CD4-positive, CD25-positive, alpha-beta regulatory T cell (primary cell): ENCODE data around the gene CHGA. TPM values are rescaled to one million over a fixed set of nuclear protein-coding genes. Genes with fewer than 3 reads are reported as not detected.
A peak's percentile ranks its signal among the peaks of the same experiment; 100 is the strongest.

Experiments
- ATAC-seq, 2 donors: fragments of 150-1000 bp; cut with Tn5 transposase; one replicate each; pipeline ENCODE4 v1.10.0; 2021; ENCODE audit warnings: low read depth in 2 of 2, moderate number of reproducible peaks in 2 of 2, moderate library complexity in 1 of 2
- DNase-seq, 3 donors: peaks; one replicate each; pipeline versions ENCODE4 v3.0.0 to v3.0.0-alpha.2; 2012 to 2022; ENCODE audit warnings: mixed read lengths in 1 of 3
- H3K27ac ChIP-seq: one replicate; pipeline ENCODE4 v1.7.0; 2013; ENCODE audit warnings: mild to moderate bottlenecking, low read length; ENCODE audit not compliant: insufficient read depth, poor library complexity, severe bottlenecking
- H3K27me3 ChIP-seq: one replicate; pipeline ENCODE4 v1.7.0; 2013; ENCODE audit warnings: low read length; ENCODE audit not compliant: control insufficient read depth, insufficient read depth
- H3K36me3 ChIP-seq: one replicate; pipeline ENCODE4 v1.7.0; 2013; ENCODE audit warnings: mild to moderate bottlenecking, low read length, moderate library complexity; ENCODE audit not compliant: control insufficient read depth, insufficient read depth
- H3K4me1 ChIP-seq: 2 replicates; pipeline ENCODE4 v1.7.0; 2013; ENCODE audit warnings: mild to moderate bottlenecking, low read length; ENCODE audit not compliant: insufficient read depth, control insufficient read depth, poor library complexity, severe bottlenecking
- H3K4me3 ChIP-seq: one replicate; pipeline ENCODE4 v1.7.0; 2013; ENCODE audit warnings: low read depth, mild to moderate bottlenecking, low read length, moderate library complexity
- H3K9me3 ChIP-seq, 2 experiments: 1 replicate in 1 of 2; 2 replicates in 1 of 2; pipeline ENCODE4 v1.7.0; 2013; ENCODE audit warnings: low read length in 2 of 2, mild to moderate bottlenecking in 1 of 2, moderate library complexity in 1 of 2; ENCODE audit not compliant: control insufficient read depth in 2 of 2
- H3K27ac Mint-ChIP-seq, 3 donors: one replicate each; pipeline ENCODE4 v1.8.0; 2020 to 2022; ENCODE audit warnings: mild to moderate bottlenecking in 3 of 3, mixed read lengths in 3 of 3, moderate library complexity in 2 of 3
- H3K27me3 Mint-ChIP-seq: one replicate; pipeline ENCODE4 v1.8.0; 2022; ENCODE audit warnings: mild to moderate bottlenecking, mixed read lengths
- H3K36me3 Mint-ChIP-seq: one replicate; pipeline ENCODE4 v1.8.0; 2020; ENCODE audit warnings: mixed read lengths
- H3K4me1 Mint-ChIP-seq, 4 donors: one replicate each; pipeline ENCODE4 v1.8.0; 2020 to 2022; ENCODE audit warnings: mixed read lengths in 4 of 4, mild to moderate bottlenecking in 1 of 4
- H3K4me3 Mint-ChIP-seq, 4 donors: one replicate each; pipeline ENCODE4 v1.8.0; 2020 to 2022; ENCODE audit warnings: mild to moderate bottlenecking in 4 of 4, mixed read lengths in 4 of 4, moderate library complexity in 3 of 4
- H3K9me3 Mint-ChIP-seq, 7 donors: one replicate each; pipeline ENCODE4 v1.8.0; 2020 to 2022; ENCODE audit warnings: mixed read lengths in 7 of 7, mild to moderate bottlenecking in 3 of 7, moderate library complexity in 2 of 7
- polyA plus RNA-seq, 4 donors: library from polyadenylated mRNA; unstranded; fragments of 300-500 nt; fragmentation: Illumina TruSeq; gene quantifications; one replicate each; pipeline ENCODE4 v1.2.3, GENCODE V29; 2021
- total RNA-seq: library from RNA; stranded (reverse); gene quantifications from one replicate; pipeline ENCODE4 v1.2.3, GENCODE V29; 2022

CHGA gene
- total and polyA plus RNA-seq, 5 donors from 2014 or later = 0.21 to 0.72 (median 0.33) TPM; not detected in 1

- no peaks in the 10 kb centered on the region for H3K4me1 ChIP-seq
- ATAC-seq (no peak), DNase-seq (no peak)
- H3K36me3 ChIP-seq = peaks cover 36% of the 10 kb centered on the region
- H3K36me3 Mint-ChIP-seq = peaks cover 16% of the 10 kb centered on the region
- no peak overlapping the region for H3K4me3 Mint-ChIP-seq
- no peak overlapping the region for H3K4me3 ChIP-seq
- H3K9me3 Mint-ChIP-seq = no peaks in the 10 kb centered on the region
- H3K27me3 ChIP-seq = no peaks in the 10 kb centered on the region
- peak overlapping the region in 1 of 3 donors; percentile 46 for H3K27ac Mint-ChIP-seq
- no peak overlapping the region for H3K27ac ChIP-seq
- no peaks in the 10 kb centered on the region for H3K9me3 ChIP-seq
- H3K4me1 Mint-ChIP-seq = peaks cover 0 to 2% (median 1%) of the 10 kb centered on the region in 4 donors
- no peaks in the 10 kb centered on the region for H3K27me3 Mint-ChIP-seq
Observed at GRCh38 chr14:92943855-92944570, 21.1 kb downstream of the CHGA start.

GRCh38 chr14:92944976-92945375 is 22.0 kb downstream of the CHGA start:
- no peaks in the 10 kb centered on the region for H3K9me3 Mint-ChIP-seq
- Histone ChIP-seq H3K36me3 (peaks cover 38% of the 10 kb centered on the region), H3K9me3 (no peaks in the 10 kb centered on the region), H3K4me1 (no peaks in the 10 kb centered on the region), H3K27ac (no peak overlapping the region), H3K27me3 (no peaks in the 10 kb centered on the region), H3K4me3 (no peak overlapping the region)
- H3K27me3 Mint-ChIP-seq = no peaks in the 10 kb centered on the region
- ATAC-seq = no peak
- peaks cover 16% of the 10 kb centered on the region for H3K36me3 Mint-ChIP-seq
- H3K27ac Mint-ChIP-seq = peak overlapping the region in 1 of 3 donors; percentile 81
- no peak for DNase-seq
- peaks cover 0 to 2% (median 1%) of the 10 kb centered on the region in 4 donors for H3K4me1 Mint-ChIP-seq
- no peak overlapping the region for H3K4me3 Mint-ChIP-seq

GRCh38 chr14:92945544-92945943 is 22.6 kb downstream of the CHGA start:
- no peak overlapping the region for H3K27ac ChIP-seq
- no peak overlapping the region for H3K4me3 ChIP-seq
- no peaks in the 10 kb centered on the region for H3K9me3 Mint-ChIP-seq
- peaks cover 0 to 2% (median 1%) of the 10 kb centered on the region in 4 donors for H3K4me1 Mint-ChIP-seq
- no peaks in the 10 kb centered on the region for H3K27me3 ChIP-seq
- H3K27me3 Mint-ChIP-seq = no peaks in the 10 kb centered on the region
- ATAC-seq (no peak), DNase-seq (no peak)
- H3K36me3 ChIP-seq = peaks cover 44% of the 10 kb centered on the region
- no peak overlapping the region for H3K4me3 Mint-ChIP-seq
- H3K9me3 ChIP-seq = no peaks in the 10 kb centered on the region
- H3K4me1 ChIP-seq = no peaks in the 10 kb centered on the region
- H3K27ac Mint-ChIP-seq = no peak overlapping the region
- peaks cover 18% of the 10 kb centered on the region for H3K36me3 Mint-ChIP-seq

GRCh38 chr14:92945959-92946846 is 23.3 kb downstream of the CHGA start:
- Mint-ChIP-seq H3K27ac (no peak overlapping the region), H3K36me3 (peaks cover 18% of the 10 kb centered on the region), H3K4me1 (peaks cover 0 to 2% (median 1%) of the 10 kb centered on the region in 4 donors), H3K4me3 (no peak overlapping the region), H3K27me3 (no peaks in the 10 kb centered on the region), H3K9me3 (no peaks in the 10 kb centered on the region)
- Histone ChIP-seq H3K27ac (no peak overlapping the region), H3K4me1 (no peaks in the 10 kb centered on the region), H3K4me3 (no peak overlapping the region), H3K27me3 (no peaks in the 10 kb centered on the region), H3K36me3 (peaks cover 44% of the 10 kb centered on the region), H3K9me3 (no peaks in the 10 kb centered on the region)
- ATAC-seq (no peak), DNase-seq (no peak)

- Histone ChIP-seq H3K4me1 (peaks cover 4% of the 10 kb centered on the region), H3K9me3 (no peaks in the 10 kb centered on the region), H3K4me3 (no peak overlapping the region), H3K27ac (no peak overlapping the region), H3K36me3 (peaks cover 40% of the 10 kb centered on the region), H3K27me3 (no peaks in the 10 kb centered on the region)
- Mint-ChIP-seq H3K27ac (no peak overlapping the region), H3K27me3 (no peaks in the 10 kb centered on the region), H3K4me3 (no peak overlapping the region), H3K9me3 (no peaks in the 10 kb centered on the region), H3K4me1 (peaks cover 2 to 6% (median 3%) of the 10 kb centered on the region in 4 donors), H3K36me3 (peaks cover 16% of the 10 kb centered on the region)
- DNase-seq (no peak), ATAC-seq (no peak)
Observed at GRCh38 chr14:92946847-92947545, 24.0 kb downstream of the CHGA start.

GRCh38 chr14:92948647-92949046 is 25.7 kb downstream of the CHGA start:
- Histone ChIP-seq H3K4me1 (peaks cover 7% of the 10 kb centered on the region), H3K4me3 (no peak overlapping the region), H3K27me3 (no peaks in the 10 kb centered on the region), H3K9me3 (no peaks in the 10 kb centered on the region), H3K36me3 (peaks cover 36% of the 10 kb centered on the region), H3K27ac (no peak overlapping the region)
- H3K4me3 Mint-ChIP-seq = no peak overlapping the region
- peaks cover 4 to 9% (median 7%) of the 10 kb centered on the region in 4 donors for H3K4me1 Mint-ChIP-seq
- DNase-seq = no peak
- no peaks in the 10 kb centered on the region for H3K9me3 Mint-ChIP-seq
- H3K27me3 Mint-ChIP-seq = no peaks in the 10 kb centered on the region
- H3K27ac Mint-ChIP-seq = peak overlapping the region in 1 of 3 donors; percentile 69
- peaks cover 16% of the 10 kb centered on the region for H3K36me3 Mint-ChIP-seq
- no peak for ATAC-seq

GRCh38 chr14:92949496-92950192 is 26.7 kb downstream of the CHGA start:
- DNase-seq (no peak), ATAC-seq (no peak)
- Histone ChIP-seq H3K27me3 (no peaks in the 10 kb centered on the region), H3K4me3 (no peak overlapping the region), H3K36me3 (peaks cover 26% of the 10 kb centered on the region), H3K27ac (no peak overlapping the region), H3K4me1 (peaks cover 7% of the 10 kb centered on the region), H3K9me3 (no peaks in the 10 kb centered on the region)
- no peaks in the 10 kb centered on the region for H3K9me3 Mint-ChIP-seq
- H3K4me3 Mint-ChIP-seq = peak overlapping the region in 1 of 4 donors; percentile 56
- peaks cover 10% of the 10 kb centered on the region for H3K36me3 Mint-ChIP-seq
- peaks cover 4 to 7% (median 6%) of the 10 kb centered on the region in 4 donors for H3K4me1 Mint-ChIP-seq
- no peaks in the 10 kb centered on the region for H3K27me3 Mint-ChIP-seq
- H3K27ac Mint-ChIP-seq = no peak overlapping the region
